DMS53 (cell line): Measurements from ENCODE around the gene OR5K1.

ENCODE experiments used
- DNase-seq: peaks from one replicate; lab custom pipeline; 2025; lab: John Stamatoyannopoulos, UW

OR5K1 gene

DNA sequence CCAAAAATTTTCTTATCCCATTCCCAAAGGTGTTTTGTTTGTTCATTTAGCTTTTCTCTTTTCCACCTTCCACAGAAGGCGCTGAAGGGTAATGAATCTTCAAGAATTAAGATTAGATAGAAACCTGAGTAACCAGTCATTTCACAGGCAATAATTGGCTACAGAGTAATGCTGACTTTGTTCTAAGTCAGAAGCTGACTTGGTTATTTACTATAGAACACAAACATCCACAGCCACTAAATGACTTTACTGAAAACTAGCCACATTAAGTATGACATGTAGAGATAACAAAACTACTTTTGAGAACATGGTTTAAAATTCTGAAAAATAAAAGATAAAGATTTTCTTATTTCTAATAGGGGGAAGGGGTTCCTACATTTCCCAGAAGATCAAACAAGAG is 51.9 kb downstream of the OR5K1 start:
- DNase-seq, result no peak

DNA sequence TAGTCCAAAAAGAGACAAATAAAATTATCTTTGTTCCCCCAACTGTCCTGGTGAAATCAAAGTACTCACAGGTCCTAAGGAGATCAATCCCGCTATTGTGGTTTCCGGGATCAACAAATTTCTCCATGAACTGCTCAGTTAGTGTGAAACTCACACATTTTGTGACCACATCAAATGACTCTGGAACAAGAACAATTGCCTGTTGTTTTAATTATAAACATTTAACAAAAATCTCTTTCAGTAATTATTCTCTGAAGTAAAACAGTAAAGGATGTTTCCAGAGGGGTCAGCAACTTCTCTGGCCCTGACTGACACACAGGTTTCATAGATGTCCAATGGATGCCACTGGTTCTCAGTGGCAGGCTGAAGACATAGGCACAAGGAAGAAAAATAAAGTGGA is 55.8 kb downstream of the OR5K1 start:
- no peak for DNase-seq

DNA sequence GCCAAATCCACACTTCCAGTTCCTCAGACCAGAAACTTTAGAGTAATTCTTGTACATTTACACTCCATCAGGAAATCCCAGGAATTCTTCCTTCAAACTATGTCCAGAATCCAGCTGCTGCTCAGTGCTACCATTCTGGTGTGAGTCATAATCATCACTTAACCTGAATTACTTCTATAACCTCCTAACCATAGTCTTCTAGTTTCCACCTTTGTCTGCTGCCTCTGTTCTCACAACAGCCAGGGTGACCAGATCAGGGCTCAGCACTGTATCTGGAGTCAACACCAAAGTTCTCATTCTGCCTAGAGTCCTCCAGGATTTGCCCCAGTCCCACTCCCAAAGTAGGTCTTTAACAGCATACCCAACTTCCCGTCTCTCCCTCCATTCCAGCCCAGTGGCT is 56.4 kb downstream of the OR5K1 start:
- no peak for DNase-seq

DNA sequence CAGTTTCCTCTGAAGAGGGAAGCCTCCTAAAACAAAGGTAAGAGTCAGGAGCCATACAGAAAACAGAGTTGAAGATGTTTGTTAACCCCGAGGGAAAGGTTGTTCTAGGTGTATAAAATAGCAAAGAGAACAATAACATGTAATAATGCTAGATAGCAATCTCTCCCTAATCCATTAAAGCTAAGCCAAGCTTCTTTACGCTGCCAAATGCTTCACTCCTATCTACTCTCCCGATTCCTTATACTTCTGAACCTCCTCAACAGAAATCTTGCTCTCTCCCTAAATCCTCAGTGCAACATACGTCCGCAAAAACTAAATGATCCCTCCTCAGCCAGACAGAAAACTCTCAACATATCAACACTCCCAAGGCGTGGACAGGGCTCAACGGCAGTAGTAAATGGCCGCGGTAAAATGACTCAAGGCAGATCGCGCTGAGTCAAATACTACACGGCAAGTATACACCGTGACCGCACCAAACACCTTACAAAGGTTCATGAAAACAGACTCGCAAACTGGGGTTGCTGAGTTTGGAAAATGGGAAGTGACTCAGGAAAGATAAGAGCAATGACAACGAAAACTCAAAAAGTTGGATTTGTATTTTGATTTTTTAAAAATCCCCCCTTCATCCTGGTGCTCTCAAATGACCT is 59.0 kb downstream of the OR5K1 start:
- DNase-seq, result peak; percentile 55
